Activated CD4-positive, alpha-beta memory T cell treated with anti-CD3 and anti-CD28 coated beads for 36 hours (primary cell): ENCODE data around the gene ATG10. TPM values are rescaled to one million over a fixed set of nuclear protein-coding genes. Genes with fewer than 3 reads are reported as not detected.
"Not testable (repeated sequence)": the region's sequence is repeated elsewhere in the genome, so short reads cannot be mapped to it uniquely, and the experiment has no call there.

Source experiments
- CTCF ChIA-PET: fragments of 350-600 bp; sonication (Branson Sonifier 250); formaldehyde crosslinking; loops from one replicate; lab custom pipeline; 2021; ENCODE audit warnings: antibody characterized with exemption, inconsistent platforms; lab: Charles Lee
- POLR2A ChIA-PET: fragments of 350-600 bp; sonication (Branson Sonifier 250); formaldehyde crosslinking; loops from one replicate; lab custom pipeline; 2021; ENCODE audit warnings: antibody characterized with exemption; lab: Charles Lee
- DNase-seq: peaks from one replicate; pipeline ENCODE4 v3.0.0-alpha.2; 2020
- H3K27ac Mint-ChIP-seq: one replicate; pipeline ENCODE4 v1.8.0; 2021; ENCODE audit warnings: mixed read lengths
- H3K27me3 Mint-ChIP-seq: one replicate; pipeline ENCODE4 v1.8.0; 2021; ENCODE audit warnings: mixed read lengths
- H3K36me3 Mint-ChIP-seq: one replicate; pipeline ENCODE4 v1.8.0; 2021; ENCODE audit warnings: mixed read lengths
- H3K4me1 Mint-ChIP-seq: one replicate; pipeline ENCODE4 v1.8.0; 2021; ENCODE audit warnings: low read depth, mixed read lengths
- H3K4me3 Mint-ChIP-seq: one replicate; pipeline ENCODE4 v1.8.0; 2021; ENCODE audit warnings: mild to moderate bottlenecking, mixed read lengths
- H3K9me3 Mint-ChIP-seq: one replicate; pipeline ENCODE4 v1.8.0; 2021; ENCODE audit warnings: mixed read lengths
- intact Hi-C: fragments of 100-400 bp; cut with micrococcal nuclease; formaldehyde crosslinking; loops from one replicate; pipeline ENCODE4 v1.15.1; 2023
- total RNA-seq, 2 experiments: library from RNA; stranded (reverse); gene quantifications; one replicate each; pipeline ENCODE4 v1.2.3, GENCODE V29; 2021

The ATG10 gene
- total RNA-seq, 2 experiments from 2014 or later, result 8.5 to 9.7 TPM

DNA sequence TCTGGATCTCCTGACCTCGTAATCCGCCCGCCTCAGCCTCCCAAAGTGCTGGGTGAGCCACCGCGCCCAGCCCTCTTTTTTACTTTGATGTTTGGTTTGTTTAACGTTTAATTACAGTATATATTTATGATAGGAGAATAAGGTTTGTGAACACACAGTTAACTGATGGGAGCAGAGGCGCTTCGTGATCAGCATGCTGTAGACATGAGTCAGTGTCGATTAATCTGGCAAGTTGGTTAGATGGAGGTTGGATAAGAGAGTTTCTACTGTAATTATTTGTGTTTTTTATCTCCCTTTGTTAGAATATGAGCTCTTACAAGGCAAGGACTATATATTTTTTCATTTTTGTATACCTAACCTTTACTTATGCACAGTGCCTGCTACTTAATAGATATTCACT, 14.3 kb downstream of the ATG10 start:
- Mint-ChIP-seq H3K27me3 (no peaks in the 10 kb centered on the region), H3K4me1 (no peaks in the 10 kb centered on the region), H3K27ac (no peak overlapping the region), H3K9me3 (no peaks in the 10 kb centered on the region), H3K36me3 (peaks cover 25% of the 10 kb centered on the region), H3K4me3 (no peak overlapping the region)
- ChIA-PET POLR2A (no interaction called here), CTCF (no interaction called here)
- intact Hi-C loops, result no loop called here
- no peak for DNase-seq

- Mint-ChIP-seq H3K27ac (no peak overlapping the region), H3K27me3 (no peaks in the 10 kb centered on the region), H3K4me1 (no peaks in the 10 kb centered on the region), H3K9me3 (no peaks in the 10 kb centered on the region), H3K36me3 (peaks cover 25% of the 10 kb centered on the region), H3K4me3 (no peak overlapping the region)
- no peak for DNase-seq
- intact Hi-C loops, result no loop called here
- POLR2A ChIA-PET, result no interaction called here
- CTCF ChIA-PET, result no interaction called here
Observed at GRCh38 chr5:81989204-81989603, 17.4 kb downstream of the ATG10 start.

DNA sequence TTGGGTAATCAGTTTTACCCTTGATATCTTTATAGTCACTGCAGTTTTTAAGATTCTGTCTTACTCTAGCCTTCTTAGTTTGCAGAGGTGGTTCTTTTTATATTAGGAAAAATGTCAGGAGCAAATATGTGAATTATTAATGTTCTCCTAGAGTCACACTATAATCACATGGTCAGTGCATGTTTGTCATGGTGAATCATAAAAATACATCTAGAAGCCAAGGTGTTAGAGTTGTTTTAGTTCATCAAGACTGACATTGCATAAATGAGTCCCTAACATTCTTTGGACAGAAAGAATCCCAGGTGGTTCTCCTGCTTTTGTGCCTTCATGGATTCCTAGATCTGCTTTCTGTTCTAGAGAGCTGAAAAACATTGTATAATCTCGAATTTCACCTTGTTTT, 22.9 kb downstream of the ATG10 start:
- H3K36me3 Mint-ChIP-seq, result peaks cover 42% of the 10 kb centered on the region
- no peak overlapping the region for H3K27ac Mint-ChIP-seq
- ChIA-PET CTCF (no interaction called here), POLR2A (no interaction called here)
- H3K9me3 Mint-ChIP-seq, result peaks cover 4% of the 10 kb centered on the region
- no peaks in the 10 kb centered on the region for H3K27me3 Mint-ChIP-seq
- intact Hi-C loops, result no loop called here
- no peaks in the 10 kb centered on the region for H3K4me1 Mint-ChIP-seq
- no peak overlapping the region for H3K4me3 Mint-ChIP-seq
- DNase-seq, result no peak

GRCh38 chr5:81995407-81995806, 23.6 kb downstream of the ATG10 start:
- H3K4me3 Mint-ChIP-seq, result no peak overlapping the region
- H3K4me1 Mint-ChIP-seq, result no peaks in the 10 kb centered on the region
- H3K36me3 Mint-ChIP-seq, result peaks cover 45% of the 10 kb centered on the region
- no peak overlapping the region for H3K27ac Mint-ChIP-seq
- H3K27me3 Mint-ChIP-seq, result no peaks in the 10 kb centered on the region
- ChIA-PET POLR2A (no interaction called here), CTCF (no interaction called here)
- intact Hi-C loops, result no loop called here
- DNase-seq, result no peak
- H3K9me3 Mint-ChIP-seq, result peaks cover 4% of the 10 kb centered on the region

DNA sequence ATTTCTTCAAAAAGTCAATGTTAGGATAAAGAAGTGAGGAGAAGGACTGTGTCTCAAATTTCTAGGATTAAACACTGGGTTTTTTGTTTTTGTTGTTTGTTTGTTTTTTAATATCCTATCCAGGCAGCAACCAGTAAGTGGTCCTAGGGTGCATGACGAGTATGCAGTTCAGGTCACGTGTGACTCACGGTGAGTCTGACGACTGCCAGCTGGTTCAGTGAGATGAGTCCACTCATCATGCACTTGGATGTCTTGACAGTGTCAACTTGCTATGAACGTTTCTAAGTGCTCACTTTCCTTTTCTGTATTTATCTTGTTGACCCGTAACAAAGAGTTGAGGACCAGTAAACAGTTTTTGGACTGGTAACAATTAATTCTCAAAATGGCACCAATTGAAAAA, 32.7 kb downstream of the ATG10 start:
- H3K4me1 Mint-ChIP-seq, result no peaks in the 10 kb centered on the region
- DNase-seq, result no peak
- H3K9me3 Mint-ChIP-seq, result peaks cover 2% of the 10 kb centered on the region
- POLR2A ChIA-PET, result no interaction called here
- H3K36me3 Mint-ChIP-seq, result peaks cover 11% of the 10 kb centered on the region
- H3K4me3 Mint-ChIP-seq, result no peak overlapping the region
- CTCF ChIA-PET, result no interaction called here
- intact Hi-C loops, result no loop called here
- H3K27me3 Mint-ChIP-seq, result no peaks in the 10 kb centered on the region
- no peak overlapping the region for H3K27ac Mint-ChIP-seq

GRCh38 chr5:82009869-82010268, 38.0 kb downstream of the ATG10 start:
- intact Hi-C loops, DNase-seq, H3K27ac Mint-ChIP-seq, H3K9me3 Mint-ChIP-seq, POLR2A ChIA-PET, H3K4me1 Mint-ChIP-seq, CTCF ChIA-PET, H3K4me3 Mint-ChIP-seq, H3K27me3 Mint-ChIP-seq: not testable (repeated sequence)
- peaks cover 17% of the 10 kb centered on the region for H3K36me3 Mint-ChIP-seq

GRCh38 chr5:82010696-82011095, 38.9 kb downstream of the ATG10 start:
- peaks cover 3% of the 10 kb centered on the region for H3K9me3 Mint-ChIP-seq
- no peaks in the 10 kb centered on the region for H3K27me3 Mint-ChIP-seq
- H3K4me1 Mint-ChIP-seq, result no peaks in the 10 kb centered on the region
- intact Hi-C loops, result no loop called here
- no peak overlapping the region for H3K27ac Mint-ChIP-seq
- peaks cover 25% of the 10 kb centered on the region for H3K36me3 Mint-ChIP-seq
- ChIA-PET CTCF (no interaction called here), POLR2A (no interaction called here)
- H3K4me3 Mint-ChIP-seq, result no peak overlapping the region
- DNase-seq, result no peak

DNA sequence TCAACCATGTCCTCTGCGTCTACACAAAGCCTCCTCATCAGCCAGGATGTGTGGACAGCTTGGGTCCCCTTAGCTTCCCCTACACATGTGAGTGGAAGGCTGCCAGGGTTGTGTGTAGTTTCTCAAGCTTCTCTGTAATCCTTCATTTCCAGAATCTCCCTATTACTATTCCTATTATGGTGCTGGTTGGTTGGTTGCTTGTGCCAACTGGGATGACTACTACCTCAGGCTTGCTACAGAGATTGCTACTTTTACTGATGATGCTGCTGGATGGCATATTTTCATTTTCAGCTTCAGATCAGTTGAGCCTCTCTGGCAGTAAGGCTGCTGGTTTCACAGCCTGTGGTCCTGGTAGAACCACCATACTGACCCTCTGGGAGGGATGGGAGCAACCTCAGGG, 39.9 kb downstream of the ATG10 start:
- no peaks in the 10 kb centered on the region for H3K27me3 Mint-ChIP-seq
- CTCF ChIA-PET, result no interaction called here
- intact Hi-C loops, result no loop called here

GRCh38 chr5:82014644-82015043, 42.8 kb downstream of the ATG10 start:
- H3K27ac Mint-ChIP-seq, DNase-seq, H3K4me1 Mint-ChIP-seq, H3K27me3 Mint-ChIP-seq, H3K9me3 Mint-ChIP-seq, intact Hi-C loops, H3K4me3 Mint-ChIP-seq, POLR2A ChIA-PET: not testable (repeated sequence)
- CTCF ChIA-PET, result interaction anchor here (0.9 kb wide), 1 partner anchor 245 kb away, joined by 3 read pairs; no protein-coding TSS in a partner anchor
- H3K36me3 Mint-ChIP-seq, result peaks cover 26% of the 10 kb centered on the region

More for the DNA sequence above, 39.9 kb downstream of the ATG10 start:
- POLR2A ChIA-PET, result no interaction called here
- Mint-ChIP-seq H3K36me3 (peaks cover 27% of the 10 kb centered on the region), H3K9me3 (peaks cover 9% of the 10 kb centered on the region), H3K27ac (no peak overlapping the region), H3K4me3 (no peak overlapping the region), H3K4me1 (no peaks in the 10 kb centered on the region)
- no peak for DNase-seq

DNA sequence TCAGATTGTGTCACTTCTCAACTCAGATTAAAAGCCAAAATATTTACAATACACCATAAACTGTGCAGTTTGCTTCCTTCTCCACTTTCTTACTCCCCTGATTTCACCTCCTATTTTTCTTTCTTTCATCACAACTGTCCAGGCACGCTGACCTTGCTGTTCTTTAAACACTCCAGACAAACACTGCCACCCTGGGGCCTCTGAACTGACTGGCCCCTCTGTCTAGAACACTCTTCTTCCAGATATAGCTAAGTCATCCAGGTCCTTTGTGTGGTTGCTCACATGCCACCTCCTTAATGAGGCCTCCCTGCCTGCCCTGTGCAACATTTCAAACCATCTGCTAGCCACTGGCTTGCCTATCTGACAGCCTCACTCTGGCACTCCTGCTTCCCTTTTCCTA, 46.6 kb downstream of the ATG10 start:
- H3K27me3 Mint-ChIP-seq, result no peaks in the 10 kb centered on the region
- CTCF ChIA-PET, result no interaction called here
- H3K4me3 Mint-ChIP-seq, result no peak overlapping the region
- no peak for DNase-seq
- intact Hi-C loops, result no loop called here
- H3K4me1 Mint-ChIP-seq, result no peaks in the 10 kb centered on the region
- peaks cover 9% of the 10 kb centered on the region for H3K9me3 Mint-ChIP-seq
- peaks cover 17% of the 10 kb centered on the region for H3K36me3 Mint-ChIP-seq
- POLR2A ChIA-PET, result no interaction called here
- H3K27ac Mint-ChIP-seq, result no peak overlapping the region

DNA sequence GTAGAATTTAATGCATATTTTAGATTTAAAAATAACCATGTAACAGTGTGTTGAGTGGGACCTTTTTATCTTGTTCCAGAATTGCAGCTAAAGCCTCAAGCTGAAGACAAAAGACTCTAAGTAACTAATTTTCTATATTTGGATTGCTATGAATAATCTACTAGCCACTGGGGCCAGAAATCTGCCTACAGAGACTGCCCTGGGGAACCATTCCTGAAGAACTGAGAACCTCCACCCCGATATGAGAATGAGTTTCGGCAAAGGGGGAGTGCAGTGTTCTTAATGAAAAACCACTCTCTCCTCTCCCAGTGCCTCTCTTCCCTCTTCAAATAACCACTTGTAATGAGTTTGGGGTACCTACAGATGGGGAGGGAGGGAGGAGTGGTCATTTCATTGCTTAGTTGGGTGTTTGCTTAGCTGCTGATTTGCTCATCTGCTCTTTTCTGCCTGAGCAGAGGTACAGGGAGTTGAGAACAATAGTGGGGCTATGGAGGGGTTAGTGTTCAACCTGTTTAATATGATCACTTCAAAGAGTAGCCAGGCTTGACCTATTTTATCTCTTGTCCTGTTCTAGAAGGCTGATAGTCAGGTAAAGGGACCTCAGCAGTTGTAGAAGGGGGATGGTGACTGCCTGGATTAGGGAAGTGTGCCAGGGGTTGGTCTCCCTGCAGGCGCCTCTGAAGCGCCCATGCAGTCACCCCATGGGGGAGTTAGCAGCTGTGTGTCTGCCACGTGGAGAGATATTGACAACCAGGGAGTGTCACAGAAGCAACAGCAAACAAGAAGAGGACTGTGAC, 47.7 kb downstream of the ATG10 start:
- Mint-ChIP-seq H3K9me3 (peaks cover 9% of the 10 kb centered on the region), H3K4me3 (no peak overlapping the region), H3K27ac (no peak overlapping the region), H3K4me1 (no peaks in the 10 kb centered on the region), H3K27me3 (no peaks in the 10 kb centered on the region), H3K36me3 (peaks cover 12% of the 10 kb centered on the region)
- CTCF ChIA-PET, result no interaction called here
- POLR2A ChIA-PET, result no interaction called here
- DNase-seq, result no peak
- intact Hi-C loops, result no loop called here

DNA sequence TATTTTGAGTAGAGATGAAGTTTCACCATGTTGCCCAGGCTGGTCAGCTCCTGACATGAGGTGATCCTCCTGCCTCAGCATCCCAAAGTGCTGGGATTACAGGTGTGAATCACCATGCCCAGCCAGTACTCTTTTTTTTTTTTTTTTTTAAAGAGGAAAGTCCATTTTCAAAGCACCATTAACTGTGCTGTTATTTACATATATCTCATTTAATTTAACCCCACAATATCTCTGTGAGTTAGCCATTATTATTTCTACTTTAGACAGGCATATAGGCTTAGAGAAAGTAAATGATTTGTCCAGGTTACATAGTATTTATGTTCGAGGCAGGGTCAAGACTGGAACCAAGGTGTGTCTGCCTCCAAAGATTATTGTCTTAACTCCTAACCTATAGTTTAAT, 50.7 kb downstream of the ATG10 start:
- H3K4me1 Mint-ChIP-seq, result no peaks in the 10 kb centered on the region
- POLR2A ChIA-PET, result no interaction called here
- H3K36me3 Mint-ChIP-seq, result no peaks in the 10 kb centered on the region
- no peak for DNase-seq
- H3K27me3 Mint-ChIP-seq, result no peaks in the 10 kb centered on the region
- no peaks in the 10 kb centered on the region for H3K9me3 Mint-ChIP-seq
- no peak overlapping the region for H3K4me3 Mint-ChIP-seq
- no peak overlapping the region for H3K27ac Mint-ChIP-seq
- intact Hi-C loops, result no loop called here
- CTCF ChIA-PET, result no interaction called here

- H3K36me3 Mint-ChIP-seq, result no peaks in the 10 kb centered on the region
- CTCF ChIA-PET, result no interaction called here
Observed at GRCh38 chr5:82023644-82024043, 51.8 kb downstream of the ATG10 start.

More at GRCh38 chr5:82023644-82024043, 51.8 kb downstream of the ATG10 start:
- H3K9me3 Mint-ChIP-seq, result no peaks in the 10 kb centered on the region
- H3K4me3 Mint-ChIP-seq, result no peak overlapping the region
- POLR2A ChIA-PET, result no interaction called here
- H3K4me1 Mint-ChIP-seq, result no peaks in the 10 kb centered on the region
- no peak overlapping the region for H3K27ac Mint-ChIP-seq
- no peaks in the 10 kb centered on the region for H3K27me3 Mint-ChIP-seq
- no peak for DNase-seq
- intact Hi-C loops, result no loop called here
